Fibroblast of gingiva (primary cell): ENCODE data around the gene SYNGR4.
"Not testable (repeated sequence)": the region's sequence is repeated elsewhere in the genome, so short reads cannot be mapped to it uniquely, and the experiment has no call there.

Source experiments
- DNase-seq: peaks from one replicate; pipeline ENCODE4 v3.0.0-alpha.2; 2011; ENCODE audit warnings: low read depth

Gene SYNGR4

GRCh38 chr19:48371771-48372170 lies 7.6 kb downstream of the SYNGR4 start:
- DNase-seq, result not testable (repeated sequence)

GRCh38 chr19:48372904-48373303 lies 8.7 kb downstream of the SYNGR4 start:
- DNase-seq, result no peak

GRCh38 chr19:48373567-48373966 lies 9.4 kb downstream of the SYNGR4 start:
- no peak for DNase-seq

GRCh38 chr19:48378194-48378570 lies 14.0 kb downstream of the SYNGR4 start:
- no peak for DNase-seq

- DNase-seq, result no peak
Observed at GRCh38 chr19:48379058-48379457, 14.9 kb downstream of the SYNGR4 start.

GRCh38 chr19:48381178-48381950 lies 17.2 kb downstream of the SYNGR4 start:
- DNase-seq, result no peak

- DNase-seq, result no peak
Observed at GRCh38 chr19:48382286-48382685, 18.1 kb downstream of the SYNGR4 start.

GRCh38 chr19:48385461-48386087 lies 21.4 kb downstream of the SYNGR4 start:
- DNase-seq, result no peak

- DNase-seq, result no peak
Observed at GRCh38 chr19:48386981-48387380, 22.8 kb downstream of the SYNGR4 start.

- DNase-seq, result peak; percentile 59
Observed at GRCh38 chr19:48390188-48391099, 26.3 kb downstream of the SYNGR4 start.

GRCh38 chr19:48391100-48392005 lies 27.2 kb downstream of the SYNGR4 start, which contains the start of gene KDELR1:
Gene KDELR1, minus strand, starts transcription at chr19:48391551. Its CDS starts 193 bp downstream, at chr19:48391358.
- peak; percentile 64 for DNase-seq

GRCh38 chr19:48392006-48392344 lies 27.8 kb downstream of the SYNGR4 start:
- DNase-seq, result not testable (repeated sequence)

GRCh38 chr19:48392860-48393558 lies 28.8 kb downstream of the SYNGR4 start:
- no peak for DNase-seq

- DNase-seq, result peak; percentile 32
Observed at GRCh38 chr19:48393559-48394330, 29.6 kb downstream of the SYNGR4 start, which contains the start of gene GRIN2D. Gene GRIN2D, plus strand, starts transcription at chr19:48393668. Its CDS starts 4,725 bp downstream, at chr19:48398393.

GRCh38 chr19:48394331-48395169 lies 30.4 kb downstream of the SYNGR4 start:
- no peak for DNase-seq

GRCh38 chr19:48395170-48395455 lies 30.9 kb downstream of the SYNGR4 start:
- no peak for DNase-seq

- DNase-seq, result no peak
Observed at GRCh38 chr19:48395499-48395898, 31.3 kb downstream of the SYNGR4 start.

- DNase-seq, result no peak
Observed at GRCh38 chr19:48396016-48396823, 32.1 kb downstream of the SYNGR4 start.

- no peak for DNase-seq
Observed at GRCh38 chr19:48396824-48397176, 32.6 kb downstream of the SYNGR4 start.
